Measurements from ENCODE around the gene PHAX.

DNA sequence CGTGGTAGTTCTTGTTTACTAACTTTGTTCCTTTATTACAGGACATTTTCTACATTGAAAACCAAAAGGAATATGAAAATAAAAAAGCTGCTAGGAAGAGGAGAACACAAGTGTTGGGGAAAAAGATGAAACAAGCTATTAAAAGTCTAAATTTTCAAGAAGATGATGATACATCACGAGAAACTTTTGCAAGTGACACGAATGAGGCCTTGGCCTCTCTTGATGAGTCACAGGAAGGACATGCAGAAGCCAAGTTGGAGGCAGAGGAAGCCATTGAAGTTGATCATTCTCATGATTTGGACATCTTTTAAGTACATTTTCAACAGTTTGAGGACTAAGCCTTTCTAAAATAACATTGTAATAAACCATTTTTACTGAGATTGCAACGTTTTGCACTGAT, 23.8 kb downstream of the PHAX start:
- no peak for TF ChIP-seq CEBPB (IDR thresholded peaks at IDR 0.05)
- TF ChIP-seq, protein P1, sequence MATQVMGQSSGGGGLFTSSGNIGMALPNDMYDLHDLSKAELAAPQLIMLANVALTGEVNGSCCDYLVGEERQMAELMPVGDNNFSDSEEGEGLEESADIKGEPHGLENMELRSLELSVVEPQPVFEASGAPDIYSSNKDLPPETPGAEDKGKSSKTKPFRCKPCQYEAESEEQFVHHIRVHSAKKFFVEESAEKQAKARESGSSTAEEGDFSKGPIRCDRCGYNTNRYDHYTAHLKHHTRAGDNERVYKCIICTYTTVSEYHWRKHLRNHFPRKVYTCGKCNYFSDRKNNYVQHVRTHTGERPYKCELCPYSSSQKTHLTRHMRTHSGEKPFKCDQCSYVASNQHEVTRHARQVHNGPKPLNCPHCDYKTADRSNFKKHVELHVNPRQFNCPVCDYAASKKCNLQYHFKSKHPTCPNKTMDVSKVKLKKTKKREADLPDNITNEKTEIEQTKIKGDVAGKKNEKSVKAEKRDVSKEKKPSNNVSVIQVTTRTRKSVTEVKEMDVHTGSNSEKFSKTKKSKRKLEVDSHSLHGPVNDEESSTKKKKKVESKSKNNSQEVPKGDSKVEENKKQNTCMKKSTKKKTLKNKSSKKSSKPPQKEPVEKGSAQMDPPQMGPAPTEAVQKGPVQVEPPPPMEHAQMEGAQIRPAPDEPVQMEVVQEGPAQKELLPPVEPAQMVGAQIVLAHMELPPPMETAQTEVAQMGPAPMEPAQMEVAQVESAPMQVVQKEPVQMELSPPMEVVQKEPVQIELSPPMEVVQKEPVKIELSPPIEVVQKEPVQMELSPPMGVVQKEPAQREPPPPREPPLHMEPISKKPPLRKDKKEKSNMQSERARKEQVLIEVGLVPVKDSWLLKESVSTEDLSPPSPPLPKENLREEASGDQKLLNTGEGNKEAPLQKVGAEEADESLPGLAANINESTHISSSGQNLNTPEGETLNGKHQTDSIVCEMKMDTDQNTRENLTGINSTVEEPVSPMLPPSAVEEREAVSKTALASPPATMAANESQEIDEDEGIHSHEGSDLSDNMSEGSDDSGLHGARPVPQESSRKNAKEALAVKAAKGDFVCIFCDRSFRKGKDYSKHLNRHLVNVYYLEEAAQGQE (IDR thresholded peaks at IDR 0.05; ENCODE audit: low read depth), result no peak
- no peak for TF ChIP-seq TEAD4 (IDR thresholded peaks at IDR 0.05)
- no peak for TF ChIP-seq EP300 (IDR thresholded peaks at IDR 0.05; ENCODE audit: borderline replicate concordance)
- TF ChIP-seq, protein P2, sequence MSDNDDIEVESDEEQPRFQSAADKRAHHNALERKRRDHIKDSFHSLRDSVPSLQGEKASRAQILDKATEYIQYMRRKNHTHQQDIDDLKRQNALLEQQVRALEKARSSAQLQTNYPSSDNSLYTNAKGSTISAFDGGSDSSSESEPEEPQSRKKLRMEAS (IDR thresholded peaks at IDR 0.05), result no peak
- TF ChIP-seq YY1 (IDR thresholded peaks at IDR 0.05; ENCODE audit: low read depth), result no peak

Data from Ishikawa (cell line).